IPS DF 6.9 (cell line): ENCODE results near the gene ABHD6.
"Not testable (repeated sequence)": the region's sequence is repeated elsewhere in the genome, so short reads cannot be mapped to it uniquely, and the experiment has no call there.

ENCODE experiments used
- DNase-seq: peaks from one replicate; pipeline ENCODE4 v3.0.0-alpha.2; 2013; ENCODE audit warnings: low read depth, low spot score
- H3K27ac ChIP-seq: one replicate; pipeline ENCODE4 v1.5.1; 2013; ENCODE audit warnings: low read length, control low read depth
- H3K27me3 ChIP-seq: 2 replicates; pipeline ENCODE4 v1.6.1; 2013; ENCODE audit warnings: mild to moderate bottlenecking, low read length; ENCODE audit not compliant: control insufficient read depth, insufficient read depth
- H3K36me3 ChIP-seq: 2 replicates; pipeline ENCODE4 v1.6.1; 2013; ENCODE audit warnings: low read length; ENCODE audit not compliant: control insufficient read depth, insufficient read depth
- H3K4me1 ChIP-seq: 2 replicates; pipeline ENCODE4 v1.6.1; 2013; ENCODE audit warnings: low read length; ENCODE audit not compliant: control insufficient read depth, insufficient read depth
- H3K4me3 ChIP-seq: 2 replicates; pipeline ENCODE4 v1.5.1; 2013; ENCODE audit warnings: mild to moderate bottlenecking, low read length
- H3K9me3 ChIP-seq: 2 replicates; pipeline ENCODE4 v1.6.1; 2013; ENCODE audit warnings: low read length, inconsistent platforms; ENCODE audit not compliant: control insufficient read depth, insufficient read depth
- WGBS: extraction: QIAGEN DNeasy Blood & Tissue Kit; methylation state at CpG from one replicate; pipeline ENCODE4 v1.1.7; 2013; ENCODE audit warnings: mixed read lengths, missing lambda C conversion rate; ENCODE audit not compliant: insufficient read length, insufficient coverage; 5-methylcytosine and 5-hydroxymethylcytosine counted together

The ABHD6 gene

DNA sequence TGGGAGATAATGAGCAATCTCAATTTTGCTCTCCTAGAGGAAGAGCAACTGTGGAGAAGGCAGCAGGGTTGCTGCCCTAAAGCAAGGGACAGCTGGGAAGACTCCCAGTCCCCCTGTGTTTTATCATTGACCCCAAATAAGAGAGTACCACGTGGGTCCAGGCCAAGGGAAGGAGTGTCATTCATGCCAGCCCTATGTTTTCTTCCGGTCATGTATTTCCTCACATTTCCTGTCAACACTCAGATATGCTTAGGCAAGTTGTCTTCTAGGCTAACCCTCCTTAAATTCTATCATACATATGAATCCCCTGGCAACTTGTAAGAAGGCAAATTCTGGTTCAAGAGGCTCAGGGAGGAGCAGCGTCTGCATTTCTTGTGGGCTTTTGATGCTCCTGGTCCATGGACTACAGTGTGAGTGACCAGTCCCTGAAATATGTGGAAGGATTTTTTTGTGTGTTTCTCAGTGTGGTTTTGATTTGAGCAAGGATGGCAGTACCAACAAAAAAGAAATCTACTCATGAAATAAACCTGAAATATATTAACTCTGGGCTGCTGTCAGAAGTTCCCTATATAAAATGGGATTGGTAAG lies 36.5 kb downstream of the ABHD6 start:
- no peaks in the 10 kb centered on the region for H3K27me3 ChIP-seq
- H3K9me3 ChIP-seq = no peaks in the 10 kb centered on the region
- DNase-seq = no peak
- no CpG with 5 or more reads among the region's 3 CpGs for WGBS
- H3K36me3 ChIP-seq = no peaks in the 10 kb centered on the region
- H3K4me3 ChIP-seq = no peak overlapping the region
- H3K27ac ChIP-seq = no peak overlapping the region
- H3K4me1 ChIP-seq = no peaks in the 10 kb centered on the region

DNA sequence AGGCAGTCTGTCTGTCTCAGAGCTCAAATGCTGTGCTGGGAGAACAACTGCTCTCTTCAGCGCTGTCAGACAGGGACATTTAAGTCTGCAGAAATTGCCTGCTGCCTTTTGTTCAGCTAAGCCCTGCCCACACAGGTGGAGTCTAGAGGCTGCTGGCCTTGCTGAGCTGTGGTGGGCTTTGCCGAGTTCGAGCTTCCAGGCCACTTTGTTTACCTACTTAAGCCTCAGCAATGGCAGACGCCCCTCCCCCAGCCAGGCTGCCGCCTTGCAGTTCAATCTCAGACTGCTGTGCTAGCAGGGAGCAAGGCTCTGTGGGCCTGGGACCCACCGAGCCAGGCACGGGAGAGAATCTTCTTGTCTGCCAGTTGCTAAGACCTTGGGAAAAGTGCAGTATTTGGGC lies 43.5 kb downstream of the ABHD6 start:
- H3K27ac ChIP-seq = no peak overlapping the region

DNA sequence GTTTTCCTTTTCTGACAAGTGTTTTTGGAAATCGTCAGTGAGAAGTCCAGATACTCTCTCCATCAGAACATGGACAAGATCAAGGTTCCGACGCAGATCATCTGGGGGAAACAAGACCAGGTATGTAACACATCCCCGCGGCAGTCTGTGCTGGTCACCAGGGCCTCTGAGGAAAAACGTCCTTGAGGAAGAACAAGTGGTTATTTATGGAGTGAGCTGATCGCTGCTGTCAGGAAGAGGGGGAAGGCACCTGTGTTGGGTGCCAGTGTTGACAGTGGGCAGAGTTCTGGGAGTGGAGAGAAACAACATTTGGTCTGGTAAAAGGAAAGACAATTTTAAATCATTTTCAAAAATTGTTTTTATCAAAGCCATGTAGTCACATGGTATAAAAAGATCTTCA lies 47.7 kb downstream of the ABHD6 start:
- no peak for DNase-seq
- H3K36me3 ChIP-seq = no peaks in the 10 kb centered on the region
- no CpG with 5 or more reads among the region's 7 CpGs for WGBS
- H3K4me3 ChIP-seq = no peak overlapping the region
- H3K27ac ChIP-seq = no peak overlapping the region
- no peaks in the 10 kb centered on the region for H3K4me1 ChIP-seq
- H3K9me3 ChIP-seq = no peaks in the 10 kb centered on the region
- no peaks in the 10 kb centered on the region for H3K27me3 ChIP-seq

More for the DNA sequence above, 43.5 kb downstream of the ABHD6 start:
- Histone ChIP-seq H3K9me3 (no peaks in the 10 kb centered on the region), H3K36me3 (no peaks in the 10 kb centered on the region), H3K4me3 (no peak overlapping the region), H3K27me3 (no peaks in the 10 kb centered on the region), H3K4me1 (no peaks in the 10 kb centered on the region)
- no CpG with 5 or more reads among the region's 7 CpGs for WGBS
- DNase-seq = no peak

DNA sequence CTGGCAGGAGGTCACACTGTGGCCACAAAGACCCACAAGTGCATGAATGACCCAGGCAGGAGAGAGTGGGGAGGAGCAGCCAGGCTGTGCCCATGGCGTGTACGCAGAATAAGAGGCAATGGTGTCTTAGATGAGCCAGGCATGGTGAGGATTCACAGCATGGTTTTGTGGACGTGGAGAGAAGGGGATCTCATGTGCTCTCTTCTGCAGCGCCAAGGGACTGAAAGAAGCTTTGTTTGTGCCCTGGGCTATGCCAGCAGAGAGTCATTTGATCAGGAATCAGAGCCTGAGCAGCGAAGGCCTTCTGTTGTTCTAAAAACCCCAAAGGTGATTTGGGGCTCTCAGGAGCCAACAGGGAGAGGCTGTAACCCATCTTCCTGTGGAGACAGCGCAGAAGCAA lies 49.8 kb downstream of the ABHD6 start:
- Histone ChIP-seq H3K4me3 (no peak overlapping the region), H3K27ac (no peak overlapping the region), H3K4me1 (no peaks in the 10 kb centered on the region), H3K27me3 (no peaks in the 10 kb centered on the region), H3K36me3 (no peaks in the 10 kb centered on the region), H3K9me3 (no peaks in the 10 kb centered on the region)
- DNase-seq = no peak
- WGBS = no CpG with 5 or more reads among the region's 6 CpGs

DNA sequence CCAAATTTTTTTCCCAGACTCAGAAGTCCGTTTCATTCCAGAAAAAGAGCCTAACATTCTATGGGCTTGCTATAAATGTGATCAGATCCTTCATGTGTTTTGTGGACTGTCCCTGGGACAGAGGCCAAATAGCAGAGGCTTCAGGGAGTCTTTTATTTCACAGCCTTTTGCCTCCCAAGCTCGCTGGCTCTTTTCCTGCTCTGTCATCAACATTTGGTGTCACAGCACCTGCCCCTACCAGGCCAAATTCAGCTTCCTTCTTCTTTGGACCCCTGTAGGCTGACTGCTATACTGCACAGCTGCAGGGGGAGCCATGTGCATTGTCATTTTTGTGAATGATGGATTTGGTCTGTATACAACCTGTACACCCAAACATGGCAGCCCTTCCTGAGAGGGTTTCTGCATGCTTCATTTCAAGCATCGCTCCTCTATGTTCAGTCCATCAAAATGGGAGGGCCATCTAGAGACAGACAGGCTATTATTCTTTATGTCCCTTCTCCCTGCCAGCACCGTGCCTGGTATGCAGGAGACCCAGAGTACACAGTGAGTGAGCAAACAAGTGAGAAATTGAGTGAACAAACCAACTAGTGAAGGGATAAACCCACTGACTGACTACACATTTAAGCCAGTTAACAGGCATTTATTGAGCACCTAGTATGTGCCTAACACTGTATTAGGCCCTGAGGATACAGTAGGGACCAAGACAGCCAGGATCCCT lies 50.6 kb downstream of the ABHD6 start:
- Histone ChIP-seq H3K9me3 (no peaks in the 10 kb centered on the region), H3K27me3 (no peaks in the 10 kb centered on the region), H3K4me1 (no peaks in the 10 kb centered on the region), H3K36me3 (no peaks in the 10 kb centered on the region), H3K4me3 (no peak overlapping the region), H3K27ac (no peak overlapping the region)
- WGBS = no CpG with 5 or more reads among the region's 4 CpGs
- DNase-seq = no peak

DNA sequence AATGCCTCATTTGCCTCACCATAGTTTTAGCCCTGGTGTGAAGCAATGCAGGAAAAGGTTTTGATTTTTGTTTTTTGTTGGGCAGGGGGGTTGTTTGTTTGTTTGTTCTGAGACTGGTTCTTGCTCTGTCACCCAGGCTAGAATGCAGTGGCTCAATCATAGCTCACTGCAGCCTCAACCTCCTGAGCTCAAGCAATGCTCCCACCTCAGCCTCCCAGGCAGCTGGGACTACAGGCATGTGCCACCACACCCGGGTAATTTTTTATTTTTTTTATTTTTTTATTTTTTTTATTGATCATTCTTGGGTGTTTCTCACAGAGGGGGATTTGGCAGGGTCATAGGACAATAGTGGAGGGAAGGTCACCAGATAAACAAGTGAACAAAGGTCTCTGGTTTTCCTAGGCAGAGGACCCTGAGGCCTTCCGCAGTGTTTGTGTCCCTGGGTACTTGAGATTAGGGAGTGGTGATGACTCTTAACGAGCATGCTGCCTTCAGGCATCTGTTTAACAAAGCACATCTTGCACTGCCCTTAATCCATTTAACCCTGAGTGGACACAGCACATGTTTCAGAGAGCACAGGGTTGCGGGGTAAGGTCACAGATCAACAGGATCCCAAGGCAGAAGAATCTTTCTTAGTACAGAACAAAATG lies 51.5 kb downstream of the ABHD6 start:
- DNase-seq, H3K27ac ChIP-seq, H3K27me3 ChIP-seq, H3K36me3 ChIP-seq, H3K9me3 ChIP-seq, H3K4me3 ChIP-seq, H3K4me1 ChIP-seq: not testable (repeated sequence)
- no CpG with 5 or more reads among the region's 4 CpGs for WGBS

DNA sequence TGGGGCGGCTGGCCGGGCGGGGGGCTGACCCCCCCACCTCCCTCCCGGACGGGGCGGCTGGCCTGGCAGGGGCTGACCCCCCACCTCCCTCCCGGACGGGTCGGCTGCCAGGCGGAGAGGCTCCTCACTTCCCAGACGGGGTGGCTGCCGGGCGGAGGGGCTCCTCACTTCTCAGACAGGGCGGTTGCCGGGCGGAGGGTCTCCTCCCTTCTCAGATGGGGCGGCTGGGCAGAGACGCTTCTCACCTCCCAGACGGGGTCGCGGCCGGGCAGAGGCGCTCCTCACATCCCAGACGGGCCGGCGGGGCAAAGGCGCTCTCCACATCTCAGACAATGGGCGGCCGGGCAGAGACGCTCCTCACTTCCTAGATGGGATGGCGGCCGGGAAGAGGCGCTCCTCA lies 52.9 kb downstream of the ABHD6 start:
- not testable (repeated sequence) for H3K36me3 ChIP-seq, DNase-seq, H3K27ac ChIP-seq, H3K4me3 ChIP-seq, H3K9me3 ChIP-seq, H3K27me3 ChIP-seq, H3K4me1 ChIP-seq
- no CpG with 5 or more reads among the region's 33 CpGs for WGBS

DNA sequence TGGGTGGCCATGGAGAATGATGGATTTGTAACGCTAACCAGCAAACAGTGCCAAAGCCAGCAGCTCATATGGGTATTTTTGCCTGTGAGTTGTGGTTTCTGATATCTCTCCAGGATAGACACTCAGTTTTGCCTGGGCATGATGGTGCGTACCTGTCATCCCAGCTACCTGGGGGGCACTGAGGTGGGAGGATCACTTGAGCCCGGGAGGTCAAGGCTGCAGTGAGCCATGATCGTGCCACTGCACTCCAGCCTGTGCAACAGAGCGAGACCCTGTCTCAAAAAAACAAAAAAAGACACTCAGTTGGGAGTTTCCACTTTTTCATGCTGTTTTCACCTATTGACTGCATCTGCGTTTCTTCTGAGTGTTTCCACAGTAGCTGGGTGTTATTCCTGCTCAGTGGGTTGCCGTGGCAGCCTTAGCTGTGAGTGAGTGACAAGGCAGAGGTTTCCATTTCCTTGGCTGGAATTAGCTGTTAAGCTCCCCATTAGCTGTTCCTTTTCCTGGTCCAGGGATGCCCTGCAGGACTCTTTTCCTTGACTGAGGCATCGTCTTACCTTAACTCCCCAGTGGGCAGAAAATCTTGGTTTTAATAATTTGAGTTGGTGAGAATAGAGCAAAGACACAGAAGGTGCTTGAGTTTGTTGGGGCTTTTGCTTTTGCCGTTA lies 54.2 kb downstream of the ABHD6 start:
- no peaks in the 10 kb centered on the region for H3K27me3 ChIP-seq
- H3K4me1 ChIP-seq = no peaks in the 10 kb centered on the region
- H3K27ac ChIP-seq = no peak overlapping the region
- H3K9me3 ChIP-seq = no peaks in the 10 kb centered on the region
- no peak overlapping the region for H3K4me3 ChIP-seq
- no CpG with 5 or more reads among the region's 9 CpGs for WGBS
- DNase-seq = no peak
- no peaks in the 10 kb centered on the region for H3K36me3 ChIP-seq

DNA sequence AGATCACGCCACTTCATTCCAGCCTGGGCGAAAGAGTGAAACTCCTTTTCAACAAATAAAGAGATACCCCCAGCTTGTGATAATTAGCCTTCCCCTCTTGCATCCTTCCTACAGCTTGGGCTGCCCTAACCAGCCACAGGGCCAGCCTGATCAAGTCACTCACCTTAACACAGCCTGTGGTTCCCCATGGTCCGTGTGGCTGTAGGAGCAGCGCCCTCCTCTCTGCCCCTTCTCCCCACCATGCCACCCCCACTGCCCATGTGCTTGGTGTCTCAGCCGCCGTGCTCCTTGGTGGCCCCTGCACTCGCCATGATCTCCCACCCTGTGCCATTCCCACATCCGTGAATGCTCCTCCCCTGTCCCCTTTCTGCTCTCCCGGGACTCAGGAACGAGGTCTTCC lies 55.3 kb downstream of the ABHD6 start:
- WGBS = no CpG with 5 or more reads among the region's 10 CpGs
- H3K4me1 ChIP-seq = no peaks in the 10 kb centered on the region
- no peak overlapping the region for H3K27ac ChIP-seq
- no peaks in the 10 kb centered on the region for H3K27me3 ChIP-seq
- H3K4me3 ChIP-seq = no peak overlapping the region
- no peaks in the 10 kb centered on the region for H3K9me3 ChIP-seq
- no peak for DNase-seq
- H3K36me3 ChIP-seq = no peaks in the 10 kb centered on the region

DNA sequence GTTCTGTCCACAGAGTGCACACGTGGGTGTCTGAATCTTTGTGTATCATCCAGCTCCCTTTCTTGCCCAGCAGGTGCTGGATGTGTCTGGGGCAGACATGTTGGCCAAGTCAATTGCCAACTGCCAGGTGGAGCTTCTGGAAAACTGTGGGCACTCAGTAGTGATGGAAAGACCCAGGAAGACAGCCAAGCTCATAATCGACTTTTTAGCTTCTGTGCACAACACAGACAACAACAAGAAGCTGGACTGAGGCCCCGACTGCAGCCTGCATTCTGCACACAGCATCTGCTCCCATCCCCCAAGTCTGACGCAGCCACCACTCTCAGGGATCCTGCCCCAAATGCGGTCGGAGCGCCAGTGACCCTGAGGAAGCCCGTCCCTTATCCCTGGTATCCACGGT lies 55.9 kb downstream of the ABHD6 start:
- WGBS = no CpG with 5 or more reads among the region's 9 CpGs

More for the DNA sequence above, 55.9 kb downstream of the ABHD6 start:
- H3K27me3 ChIP-seq = no peaks in the 10 kb centered on the region
- no peaks in the 10 kb centered on the region for H3K36me3 ChIP-seq
- DNase-seq = no peak
- no peak overlapping the region for H3K27ac ChIP-seq
- H3K9me3 ChIP-seq = no peaks in the 10 kb centered on the region
- H3K4me1 ChIP-seq = no peaks in the 10 kb centered on the region
- no peak overlapping the region for H3K4me3 ChIP-seq
